OCI-LY1 (cell line): Measurements from ENCODE around the gene TMPRSS11A.

Source experiments
- EZH2 ChIP-seq: fragments of 200-600 bp; sonication (generic), shearing (Covaris generic); IDR thresholded peaks from 2 replicates; pipeline ENCODE4 v1.8.0; 2017; ENCODE audit warnings: borderline replicate concordance, mixed run types, mild to moderate bottlenecking, antibody characterized with exemption, low read length, moderate library complexity, mixed read lengths
- TF ChIP-seq, protein P1 (sequence below): fragments of 200-600 bp; sonication (generic), shearing (Covaris generic); IDR thresholded peaks from 2 replicates; pipeline ENCODE4 v1.5.1; 2017; ENCODE audit warnings: mild to moderate bottlenecking, antibody characterized with exemption, low read length, moderate library complexity, mixed read lengths

DNA sequence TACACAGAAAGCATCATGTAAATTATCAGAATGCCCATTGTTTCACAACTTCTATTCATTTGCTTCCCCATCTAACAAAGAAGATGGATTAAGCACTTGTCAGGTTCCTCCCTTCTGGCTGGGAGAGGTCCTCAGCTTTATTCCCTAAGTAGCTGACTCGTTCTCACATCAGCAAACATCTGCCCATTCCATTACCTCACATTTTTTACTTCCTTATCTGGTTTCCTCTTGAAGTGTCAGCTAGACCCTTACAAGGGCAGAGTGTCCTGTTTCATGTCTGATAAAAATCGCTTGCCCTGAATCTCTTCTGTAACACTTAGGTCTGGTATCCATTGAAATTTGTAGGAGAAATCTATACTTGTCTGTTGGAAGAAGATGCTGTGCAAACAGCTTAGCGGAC is 34.7 kb downstream of the TMPRSS11A start:
- TF ChIP-seq, protein P1, sequence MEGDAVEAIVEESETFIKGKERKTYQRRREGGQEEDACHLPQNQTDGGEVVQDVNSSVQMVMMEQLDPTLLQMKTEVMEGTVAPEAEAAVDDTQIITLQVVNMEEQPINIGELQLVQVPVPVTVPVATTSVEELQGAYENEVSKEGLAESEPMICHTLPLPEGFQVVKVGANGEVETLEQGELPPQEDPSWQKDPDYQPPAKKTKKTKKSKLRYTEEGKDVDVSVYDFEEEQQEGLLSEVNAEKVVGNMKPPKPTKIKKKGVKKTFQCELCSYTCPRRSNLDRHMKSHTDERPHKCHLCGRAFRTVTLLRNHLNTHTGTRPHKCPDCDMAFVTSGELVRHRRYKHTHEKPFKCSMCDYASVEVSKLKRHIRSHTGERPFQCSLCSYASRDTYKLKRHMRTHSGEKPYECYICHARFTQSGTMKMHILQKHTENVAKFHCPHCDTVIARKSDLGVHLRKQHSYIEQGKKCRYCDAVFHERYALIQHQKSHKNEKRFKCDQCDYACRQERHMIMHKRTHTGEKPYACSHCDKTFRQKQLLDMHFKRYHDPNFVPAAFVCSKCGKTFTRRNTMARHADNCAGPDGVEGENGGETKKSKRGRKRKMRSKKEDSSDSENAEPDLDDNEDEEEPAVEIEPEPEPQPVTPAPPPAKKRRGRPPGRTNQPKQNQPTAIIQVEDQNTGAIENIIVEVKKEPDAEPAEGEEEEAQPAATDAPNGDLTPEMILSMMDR = no peak
- TF ChIP-seq EZH2 = no peak
